ENCODE results near the gene IGSF23.
"Not testable (repeated sequence)": the region's sequence is repeated elsewhere in the genome, so short reads cannot be mapped to it uniquely, and the experiment has no call there.

IGSF23 gene

GRCh38 chr19:44587963-44588770 lies 25.2 kb upstream of the IGSF23 start:
- no peak for DNase-seq (ENCODE audit: low read depth in 2 of 2)

DNA sequence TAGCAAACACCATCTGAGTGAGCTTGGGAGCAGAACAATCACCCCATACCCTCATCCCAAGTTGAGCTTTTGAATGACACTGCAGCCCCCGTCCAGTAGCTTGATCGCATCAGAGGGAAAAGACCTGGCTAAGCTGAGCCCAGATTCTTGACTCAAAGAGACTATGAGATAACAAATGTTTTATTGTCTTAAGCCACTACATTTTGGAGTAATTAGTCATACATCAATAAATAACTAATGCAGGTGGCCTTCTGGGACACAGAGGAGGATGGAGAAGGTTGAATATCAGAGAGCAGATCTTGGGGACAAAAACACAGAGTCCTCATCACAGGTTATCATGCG lies 24.6 kb upstream of the IGSF23 start:
- DNase-seq (ENCODE audit: low read depth in 2 of 2): no peak

GRCh38 chr19:44590245-44591059 lies 22.9 kb upstream of the IGSF23 start:
- no peak for DNase-seq (ENCODE audit: low read depth in 2 of 2)

GRCh38 chr19:44591340-44591993 lies 21.9 kb upstream of the IGSF23 start:
- DNase-seq (ENCODE audit: low read depth in 2 of 2): not testable (repeated sequence)

DNA sequence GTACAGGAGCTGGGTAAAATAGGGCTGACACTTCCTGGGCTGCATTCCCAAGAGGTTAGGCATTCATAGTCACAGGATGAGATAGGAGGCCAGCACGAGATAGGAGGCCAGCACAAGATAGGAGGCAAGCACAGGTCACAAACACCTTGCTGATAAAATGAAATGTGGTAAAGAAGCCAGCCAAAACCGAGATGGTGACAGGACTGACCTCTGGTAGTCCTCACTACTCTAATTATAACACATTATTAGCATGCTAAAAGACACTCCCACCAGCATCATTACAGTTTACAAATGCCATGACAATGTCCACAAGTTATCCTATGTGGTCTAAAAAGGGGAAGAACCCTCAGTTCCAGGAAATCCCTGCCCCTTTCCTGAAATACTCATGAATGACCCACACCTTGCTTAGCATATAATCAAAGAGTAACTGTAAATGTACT lies 20.9 kb upstream of the IGSF23 start:
- no peak for DNase-seq (ENCODE audit: low read depth in 2 of 2)

DNA sequence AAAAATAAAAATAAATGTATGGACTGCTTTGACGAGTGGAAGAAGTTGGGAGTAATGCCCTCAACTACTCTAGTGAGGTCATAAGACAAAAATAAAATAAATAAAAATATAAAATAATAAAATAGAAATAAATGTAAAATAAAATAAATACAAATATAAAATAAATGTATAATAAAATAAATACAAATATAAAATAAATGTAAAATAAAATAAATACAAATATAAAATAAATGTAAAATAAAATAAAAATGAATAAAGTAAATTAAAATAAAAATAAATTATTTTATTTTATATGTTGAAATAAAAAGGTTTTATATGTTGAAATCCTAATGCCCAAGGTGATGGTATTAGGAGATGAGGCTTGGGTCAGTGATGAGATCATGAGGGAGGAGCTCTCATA lies 20.1 kb upstream of the IGSF23 start:
- no peak for DNase-seq (ENCODE audit: low read depth in 2 of 2)

DNA sequence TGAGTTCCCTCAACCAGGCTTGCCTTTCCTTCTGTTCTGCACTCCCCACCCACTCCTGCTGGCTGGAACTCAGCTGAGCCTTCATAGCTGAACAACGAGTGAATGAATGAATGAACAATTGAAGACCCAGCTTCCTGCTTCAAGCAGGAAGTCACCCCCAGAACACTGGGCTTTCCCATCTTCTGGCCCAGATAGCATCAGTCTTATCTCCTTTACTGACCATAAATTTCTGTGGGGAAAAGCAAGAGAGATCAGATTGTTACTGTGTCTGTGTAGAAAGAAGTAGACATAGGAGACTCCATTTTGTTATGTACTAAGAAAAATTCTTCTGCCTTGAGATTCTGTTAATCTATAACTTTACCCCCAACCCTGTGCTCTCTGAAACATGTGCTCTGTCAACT lies 19.5 kb upstream of the IGSF23 start:
- not testable (repeated sequence) for DNase-seq (ENCODE audit: low read depth in 2 of 2)

GRCh38 chr19:44596428-44597130 lies 16.8 kb upstream of the IGSF23 start:
- DNase-seq (ENCODE audit: low read depth in 2 of 2): no peak

GRCh38 chr19:44597131-44597491 lies 16.3 kb upstream of the IGSF23 start:
- no peak for DNase-seq (ENCODE audit: low read depth in 2 of 2)

DNA sequence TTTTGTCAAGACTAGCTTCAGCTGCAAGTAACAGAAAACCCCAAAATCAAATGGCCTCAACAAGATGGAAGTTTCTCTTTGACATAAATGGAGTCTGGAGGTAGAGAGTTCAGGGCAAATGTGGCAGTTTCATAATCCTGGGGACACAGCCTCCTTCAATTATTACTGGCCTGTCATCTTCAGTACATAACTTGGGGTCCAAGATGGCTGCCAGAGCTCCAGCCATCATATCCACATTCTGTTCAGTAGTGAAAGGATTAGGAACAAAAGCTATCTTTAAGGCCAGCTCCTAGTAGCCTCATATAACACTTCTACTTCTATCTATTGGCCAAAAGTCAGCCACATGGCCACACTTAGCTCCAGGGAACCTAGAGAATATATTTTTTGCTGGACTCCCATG lies 15.0 kb upstream of the IGSF23 start:
- DNase-seq (ENCODE audit: low read depth in 2 of 2): no peak

DNA sequence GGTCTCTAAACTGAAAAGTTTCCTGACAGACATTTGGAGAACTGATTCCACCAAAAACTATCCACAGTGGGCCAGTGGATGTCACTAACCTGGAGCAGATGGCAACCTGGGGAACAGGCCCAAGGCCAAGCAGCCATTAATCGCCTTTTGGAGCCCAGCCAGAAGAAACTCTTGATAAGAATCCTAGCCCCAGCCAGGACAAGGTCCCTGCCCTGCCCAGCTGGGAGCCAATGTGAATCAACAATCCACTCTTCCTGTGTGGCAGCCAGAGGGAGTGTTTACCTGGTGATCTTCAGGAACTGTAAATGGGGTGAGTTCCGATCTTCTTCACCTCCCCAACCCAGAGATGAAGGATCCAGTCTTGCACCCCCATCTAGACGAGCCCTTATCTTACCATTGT lies 14.5 kb upstream of the IGSF23 start:
- DNase-seq (ENCODE audit: low read depth in 2 of 2): no peak

DNA sequence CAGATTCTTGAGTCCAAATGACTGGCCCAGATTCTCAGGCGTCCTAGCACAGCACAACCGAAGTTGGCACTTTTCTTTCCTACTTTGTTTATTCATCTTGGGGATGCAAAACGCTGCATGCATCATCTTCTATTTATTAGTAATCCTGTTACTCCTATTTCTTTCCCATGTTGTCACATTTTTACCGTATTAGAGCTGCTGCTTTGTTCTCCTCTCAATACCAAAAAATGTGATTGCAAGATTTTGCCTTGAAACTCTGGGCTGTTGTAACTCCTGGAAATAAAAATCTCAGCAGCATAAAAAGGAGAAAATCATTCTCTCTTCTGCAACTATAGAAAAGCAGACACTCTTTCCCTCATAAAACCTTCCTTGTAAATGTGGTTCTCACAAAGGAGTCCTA lies 12.9 kb upstream of the IGSF23 start:
- no peak for DNase-seq (ENCODE audit: low read depth in 2 of 2)

DNA sequence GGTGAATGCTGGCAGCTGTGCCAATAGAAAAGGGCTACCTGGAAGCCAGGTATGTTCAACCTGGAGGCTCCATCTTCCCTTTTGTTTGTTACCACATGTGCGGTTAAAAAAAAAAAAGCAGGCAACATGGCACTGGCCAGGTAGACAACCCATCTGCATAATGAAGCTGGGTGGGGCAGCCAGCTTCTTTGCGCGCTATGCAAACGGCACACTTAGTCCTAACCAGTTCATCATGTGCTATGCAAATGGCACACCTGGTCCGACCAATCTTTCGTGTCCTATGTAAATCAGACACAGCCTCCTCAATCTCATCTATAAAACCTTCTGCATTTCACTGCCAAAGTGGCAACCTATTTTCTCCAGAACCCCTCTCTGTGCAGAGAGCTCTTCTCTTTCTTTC lies 11.3 kb upstream of the IGSF23 start:
- no peak for DNase-seq (ENCODE audit: low read depth in 2 of 2)

DNA sequence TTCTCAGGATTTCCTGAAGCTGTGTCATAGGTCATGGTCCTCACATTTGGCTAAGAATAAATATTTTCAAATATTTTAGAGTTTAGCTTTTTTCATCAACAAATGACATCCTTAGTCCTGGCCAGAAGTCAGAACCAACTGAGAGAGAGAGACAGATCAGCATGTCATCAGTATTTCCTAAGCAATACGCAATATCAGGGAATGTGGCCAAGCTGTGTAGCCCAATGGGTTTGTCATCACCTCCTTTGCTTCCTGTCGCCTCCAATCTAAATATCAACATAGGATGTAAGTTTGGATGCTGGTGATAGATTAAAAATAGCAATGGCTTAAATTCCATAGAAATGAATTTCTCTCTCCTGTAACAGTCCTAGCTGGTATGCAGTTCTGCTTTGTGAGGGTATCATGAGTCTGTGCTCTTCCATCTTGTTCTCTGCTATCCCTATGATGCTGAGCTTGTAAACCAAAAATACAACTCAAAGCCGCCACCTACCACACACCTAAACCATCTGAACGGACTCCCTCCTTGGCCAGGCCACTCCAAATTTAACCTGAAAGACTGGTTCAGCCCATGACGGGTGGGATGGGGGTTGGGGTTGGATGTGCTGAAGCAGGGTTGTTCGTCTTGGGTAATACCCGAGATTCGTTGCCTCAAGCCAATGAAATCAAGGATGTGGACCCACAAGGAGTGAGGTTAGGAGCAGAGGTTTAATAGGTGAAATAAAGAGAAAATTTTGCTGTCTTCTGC lies 10.0 kb upstream of the IGSF23 start:
- DNase-seq (ENCODE audit: low read depth in 2 of 2): no peak

DNA sequence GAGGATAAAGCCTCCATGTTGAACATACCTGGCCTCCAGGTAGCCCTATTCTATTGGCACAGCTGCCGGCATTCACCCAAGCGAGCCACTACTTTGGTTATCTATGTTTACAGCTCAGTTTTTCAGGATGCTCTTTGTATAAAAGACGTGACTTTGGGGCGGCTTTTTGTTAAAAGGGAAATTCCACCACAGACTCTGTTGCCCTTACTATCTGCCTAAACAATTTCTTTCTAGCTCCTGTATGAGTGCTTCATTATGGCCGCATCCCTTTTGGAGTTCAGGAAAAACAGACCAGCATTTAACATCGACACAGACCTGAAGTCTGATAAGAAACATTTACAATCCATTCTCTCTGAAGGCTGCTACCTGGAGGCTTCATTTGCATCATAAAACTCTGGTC lies 9.1 kb upstream of the IGSF23 start:
- DNase-seq (ENCODE audit: low read depth in 2 of 2): no peak

DNA sequence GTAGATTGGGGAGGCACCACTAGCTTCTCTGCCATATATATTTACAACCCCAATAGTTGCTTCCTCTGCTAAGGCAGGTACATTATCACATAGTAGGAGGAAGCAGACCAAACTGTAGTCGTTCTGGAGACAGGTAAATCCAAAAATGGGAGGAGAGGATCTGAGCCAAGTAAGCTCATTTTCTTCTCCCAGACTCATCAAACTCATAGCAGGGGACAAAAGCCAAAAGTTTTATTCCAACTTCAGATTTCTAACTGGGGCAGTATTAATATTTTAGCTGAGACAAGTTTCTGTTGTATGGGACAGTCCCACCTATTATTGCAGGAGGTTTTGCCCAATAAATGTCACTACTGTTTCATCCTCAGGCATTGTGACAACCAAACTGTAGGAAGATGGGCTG lies 7.8 kb upstream of the IGSF23 start:
- DNase-seq (ENCODE audit: low read depth in 2 of 2): no peak

GRCh38 chr19:44607049-44607448 lies 6.3 kb upstream of the IGSF23 start:
- no peak for DNase-seq (ENCODE audit: low read depth in 2 of 2)

DNA sequence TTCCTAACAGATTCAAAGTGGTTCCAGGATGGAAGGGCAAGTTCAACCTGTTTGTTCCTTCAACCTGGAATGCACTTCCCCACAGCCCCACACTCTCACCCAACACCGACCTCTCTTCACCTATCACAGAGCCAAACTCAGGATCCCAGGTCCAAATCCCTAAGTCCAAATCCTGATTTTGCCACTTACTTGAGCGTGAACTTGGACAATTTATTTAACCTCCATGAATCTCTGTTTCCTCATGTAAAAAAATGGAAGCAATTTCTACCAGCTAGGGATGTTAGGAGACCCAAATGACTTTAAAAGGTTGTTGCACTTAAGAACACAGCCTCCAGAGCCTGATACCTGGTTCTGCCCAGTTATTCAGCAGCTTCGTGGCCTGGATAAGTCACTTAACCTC lies 5.4 kb upstream of the IGSF23 start:
- no peak for DNase-seq (ENCODE audit: low read depth in 2 of 2)

DNA sequence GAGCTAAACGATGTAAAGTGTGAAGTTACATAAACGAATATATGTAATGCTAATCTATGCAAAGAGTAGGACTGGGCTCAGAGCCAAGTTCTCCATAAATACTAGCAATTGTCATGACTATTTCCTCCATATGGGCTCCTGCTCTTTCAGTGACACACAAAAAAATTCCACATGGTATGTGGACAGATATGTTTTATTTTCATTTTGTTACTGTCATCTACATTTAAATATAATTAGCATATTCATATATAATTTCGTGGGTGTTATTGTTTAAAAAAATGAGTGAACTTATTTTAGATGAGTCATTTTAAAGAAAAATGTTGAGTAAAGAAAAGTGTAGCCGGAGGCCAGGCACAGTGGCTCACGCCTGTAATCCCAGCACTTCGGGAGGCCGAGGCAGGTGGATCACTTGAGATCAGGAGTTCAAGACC lies 5.0 kb upstream of the IGSF23 start:
- DNase-seq (ENCODE audit: low read depth in 2 of 2): no peak

GRCh38 chr19:44609219-44609618 lies 4.1 kb upstream of the IGSF23 start:
- DNase-seq (ENCODE audit: low read depth in 2 of 2): no peak

GRCh38 chr19:44610497-44610896 lies 2.9 kb upstream of the IGSF23 start:
- not testable (repeated sequence) for DNase-seq (ENCODE audit: low read depth in 2 of 2)
